RWPE2 (cell line): ENCODE measurements around the gene NDST4.

ENCODE experiments used
- ATAC-seq: fragments of 200-7000 bp; cut with Tn5 transposase; 3 replicates; pipeline ENCODE4 v1.9.1; 2021; ENCODE audit warnings: low read depth
- DNase-seq: peaks from one replicate; pipeline ENCODE4 v3.0.0-alpha.2; 2020; ENCODE audit warnings: low spot score
- H3K27ac ChIP-seq: fragments of 450-650 bp; 2 replicates; pipeline ENCODE4 v1.5.1; 2017; ENCODE audit warnings: mild to moderate bottlenecking; ENCODE audit not compliant: poor library complexity, severe bottlenecking
- H3K27me3 ChIP-seq: fragments of 250-450 bp; sonication (Bioruptor Pico); 2 replicates; pipeline ENCODE4 v1.5.1; 2021; ENCODE audit warnings: mild to moderate bottlenecking, moderate library complexity; ENCODE audit not compliant: insufficient read depth, poor library complexity, severe bottlenecking
- H3K36me3 ChIP-seq: fragments of 250-450 bp; sonication (Bioruptor Pico); 2 replicates; pipeline ENCODE4 v1.5.1; 2020; ENCODE audit warnings: low read depth, mild to moderate bottlenecking, moderate library complexity
- H3K4me1 ChIP-seq: fragments of 250-450 bp; sonication (Bioruptor Pico); 2 replicates; pipeline ENCODE4 v1.5.1; 2021; ENCODE audit warnings: mild to moderate bottlenecking, moderate library complexity; ENCODE audit not compliant: insufficient read depth, poor library complexity, severe bottlenecking
- H3K4me3 ChIP-seq: fragments of 250-450 bp; sonication (Bioruptor Pico); 2 replicates; pipeline ENCODE4 v1.5.1; 2021; ENCODE audit warnings: mild to moderate bottlenecking, moderate library complexity; ENCODE audit not compliant: severe bottlenecking
- H3K9me3 ChIP-seq: fragments of 250-450 bp; sonication (Bioruptor Pico); 2 replicates; pipeline ENCODE4 v1.5.1; 2021; ENCODE audit warnings: mild to moderate bottlenecking, moderate library complexity; ENCODE audit not compliant: severe bottlenecking
- TF ChIP-seq, protein P1 (sequence below): fragments of 450-650 bp; IDR thresholded peaks from one replicate; pipeline ENCODE4 v1.5.1; 2017; ENCODE audit warnings: mild to moderate bottlenecking, moderate library complexity; ENCODE audit not compliant: poor library complexity, severe bottlenecking

NDST4 gene

DNA sequence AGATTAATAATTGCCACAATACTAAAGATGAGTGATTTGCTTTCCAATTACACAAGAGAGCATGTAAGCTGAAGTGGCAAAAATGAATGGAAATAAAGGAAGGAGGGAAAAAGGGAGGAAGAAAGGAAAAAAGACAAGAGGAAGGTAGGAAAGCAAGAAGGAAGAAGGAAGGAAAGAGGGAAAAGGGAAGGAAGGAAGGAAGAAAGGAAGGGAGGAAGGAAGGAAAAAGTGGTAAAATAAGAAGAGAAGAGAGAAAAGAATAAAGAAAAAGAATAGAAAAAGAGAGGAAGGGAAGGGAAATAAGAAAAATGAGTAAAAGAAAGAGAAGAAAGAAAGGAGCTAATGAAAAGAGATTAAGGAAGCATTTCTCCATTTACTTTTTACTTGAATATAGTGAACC lies 4.6 kb downstream of the NDST4 start:
- ATAC-seq = no peak
- H3K36me3 ChIP-seq = no peaks in the 10 kb centered on the region
- H3K9me3 ChIP-seq = no peaks in the 10 kb centered on the region
- DNase-seq = no peak
- no peak overlapping the region for H3K4me3 ChIP-seq
- H3K4me1 ChIP-seq = no peaks in the 10 kb centered on the region
- TF ChIP-seq, protein P1, sequence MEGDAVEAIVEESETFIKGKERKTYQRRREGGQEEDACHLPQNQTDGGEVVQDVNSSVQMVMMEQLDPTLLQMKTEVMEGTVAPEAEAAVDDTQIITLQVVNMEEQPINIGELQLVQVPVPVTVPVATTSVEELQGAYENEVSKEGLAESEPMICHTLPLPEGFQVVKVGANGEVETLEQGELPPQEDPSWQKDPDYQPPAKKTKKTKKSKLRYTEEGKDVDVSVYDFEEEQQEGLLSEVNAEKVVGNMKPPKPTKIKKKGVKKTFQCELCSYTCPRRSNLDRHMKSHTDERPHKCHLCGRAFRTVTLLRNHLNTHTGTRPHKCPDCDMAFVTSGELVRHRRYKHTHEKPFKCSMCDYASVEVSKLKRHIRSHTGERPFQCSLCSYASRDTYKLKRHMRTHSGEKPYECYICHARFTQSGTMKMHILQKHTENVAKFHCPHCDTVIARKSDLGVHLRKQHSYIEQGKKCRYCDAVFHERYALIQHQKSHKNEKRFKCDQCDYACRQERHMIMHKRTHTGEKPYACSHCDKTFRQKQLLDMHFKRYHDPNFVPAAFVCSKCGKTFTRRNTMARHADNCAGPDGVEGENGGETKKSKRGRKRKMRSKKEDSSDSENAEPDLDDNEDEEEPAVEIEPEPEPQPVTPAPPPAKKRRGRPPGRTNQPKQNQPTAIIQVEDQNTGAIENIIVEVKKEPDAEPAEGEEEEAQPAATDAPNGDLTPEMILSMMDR = no peak
- no peak overlapping the region for H3K27ac ChIP-seq
- H3K27me3 ChIP-seq = peaks cover 14% of the 10 kb centered on the region

DNA sequence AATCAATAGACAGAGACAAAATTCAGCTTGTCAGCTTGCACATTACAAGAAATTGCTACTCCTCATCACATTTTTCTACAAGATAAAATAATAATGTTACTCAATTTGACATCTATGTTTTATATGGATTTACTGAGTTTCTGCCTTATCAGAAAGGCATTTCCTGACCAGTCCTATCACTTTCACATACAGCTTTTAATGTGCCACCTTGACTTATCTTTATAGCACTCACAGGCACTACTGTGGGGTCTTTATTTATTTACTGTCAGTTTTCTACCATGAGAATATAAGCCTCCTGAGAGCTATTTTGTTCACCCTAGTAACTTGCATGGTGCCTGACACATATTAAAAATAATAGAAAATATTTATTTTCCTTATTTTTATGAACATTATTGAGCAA lies 6.0 kb downstream of the NDST4 start:
- DNase-seq (no peak), ATAC-seq (no peak)
- H3K4me1 ChIP-seq = no peaks in the 10 kb centered on the region
- no peaks in the 10 kb centered on the region for H3K9me3 ChIP-seq
- H3K27ac ChIP-seq = no peak overlapping the region
- H3K4me3 ChIP-seq = no peak overlapping the region
- TF ChIP-seq, protein P1 = no peak
- no peaks in the 10 kb centered on the region for H3K27me3 ChIP-seq
- H3K36me3 ChIP-seq = no peaks in the 10 kb centered on the region

DNA sequence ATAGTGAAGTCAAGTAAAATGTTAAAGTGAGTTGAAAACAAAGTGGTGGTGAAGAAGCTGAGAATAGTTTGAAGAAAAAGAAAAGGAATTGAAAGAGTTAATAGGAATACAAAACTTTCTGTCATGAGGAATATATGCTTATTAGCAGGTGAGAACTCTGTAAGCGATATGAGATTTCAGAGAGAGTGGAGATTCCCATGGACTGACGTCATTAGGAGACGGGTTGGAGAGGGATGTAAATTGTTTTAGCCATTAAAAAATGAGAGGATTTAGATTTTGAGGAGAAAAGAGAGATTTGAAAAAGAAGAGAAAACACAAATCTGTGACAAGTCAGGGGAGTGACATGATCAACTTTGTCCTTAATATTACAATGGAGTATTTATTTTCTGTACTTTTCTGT lies 11.7 kb downstream of the NDST4 start:
- no peaks in the 10 kb centered on the region for H3K36me3 ChIP-seq
- no peak overlapping the region for H3K27ac ChIP-seq
- TF ChIP-seq, protein P1 = no peak
- ATAC-seq = no peak
- DNase-seq = no peak
- no peaks in the 10 kb centered on the region for H3K9me3 ChIP-seq
- H3K27me3 ChIP-seq = no peaks in the 10 kb centered on the region
- H3K4me1 ChIP-seq = no peaks in the 10 kb centered on the region
- H3K4me3 ChIP-seq = no peak overlapping the region

DNA sequence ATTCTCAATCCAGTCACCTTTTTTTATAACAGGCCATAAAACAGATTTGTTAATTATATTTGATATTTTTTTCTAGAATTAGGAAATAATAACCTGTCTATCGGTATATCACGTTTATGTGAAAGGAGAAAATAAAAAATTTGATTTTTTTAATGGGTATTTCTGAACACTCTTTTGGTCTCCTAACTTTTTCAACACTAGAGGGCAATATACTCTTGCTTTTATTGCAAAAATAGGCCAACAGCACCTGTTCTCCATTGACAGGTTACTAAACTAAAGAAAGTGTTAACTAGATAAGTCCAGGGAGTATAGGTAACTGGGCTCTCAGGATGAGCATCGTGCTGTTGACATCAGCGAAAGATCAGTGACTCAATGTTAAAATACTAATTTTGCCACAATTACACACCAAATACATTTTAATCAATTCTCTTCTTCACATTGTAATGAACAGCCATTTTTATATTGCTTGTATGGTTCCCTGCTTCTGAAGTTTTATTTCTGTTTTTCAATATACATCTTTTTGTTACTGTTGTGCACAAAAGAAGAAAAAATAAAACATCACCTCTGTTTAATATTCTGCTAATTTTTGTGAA lies 22.8 kb downstream of the NDST4 start:
- H3K4me1 ChIP-seq = no peaks in the 10 kb centered on the region
- H3K4me3 ChIP-seq = no peak overlapping the region
- H3K36me3 ChIP-seq = no peaks in the 10 kb centered on the region
- no peaks in the 10 kb centered on the region for H3K27me3 ChIP-seq
- TF ChIP-seq, protein P1 = peak; percentile 82
- DNase-seq (no peak), ATAC-seq (no peak)
- H3K27ac ChIP-seq = no peak overlapping the region
- H3K9me3 ChIP-seq = no peaks in the 10 kb centered on the region

DNA sequence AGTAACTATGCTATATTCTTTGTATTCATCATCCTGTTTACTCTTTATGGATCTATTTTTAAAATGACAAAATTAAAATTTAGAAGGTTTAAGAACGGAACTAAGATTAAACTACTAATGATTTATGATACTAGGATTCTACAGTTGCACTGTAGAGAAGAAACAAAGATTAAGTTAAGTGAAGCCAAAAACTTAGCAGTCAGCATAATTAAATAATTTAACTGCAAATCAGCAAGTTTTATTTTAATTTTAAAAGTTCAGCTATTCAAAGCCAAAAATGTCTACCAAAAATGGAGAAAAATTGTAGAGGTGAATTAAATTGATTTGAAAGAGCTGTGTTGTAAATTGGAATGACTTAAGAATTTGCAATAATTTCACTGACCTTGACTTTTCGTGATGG lies 30.8 kb downstream of the NDST4 start:
- DNase-seq (no peak), ATAC-seq (no peak)
- Histone ChIP-seq H3K27me3 (no peaks in the 10 kb centered on the region), H3K9me3 (no peaks in the 10 kb centered on the region), H3K27ac (no peak overlapping the region), H3K36me3 (no peaks in the 10 kb centered on the region), H3K4me1 (no peaks in the 10 kb centered on the region), H3K4me3 (no peak overlapping the region)
- TF ChIP-seq, protein P1 = no peak
